PFSK-1 (cell line): Measurements from ENCODE around the gene GAS7.

ENCODE experiments used
- FOXP2 ChIP-seq: optimal IDR thresholded peaks from 2 replicates; pipeline ENCODE3; 2011; ENCODE audit warnings: borderline replicate concordance, control low read depth, inconsistent platforms; ENCODE audit not compliant: insufficient read depth; ENCODE audit errors: extremely low read length, extremely low read depth
- POLR2AphosphoS5 ChIP-seq: IDR thresholded peaks from 2 replicates; pipeline ENCODE4 v1.6.1; 2012; ENCODE audit warnings: low read depth, mild to moderate bottlenecking, control low read depth, low read length, moderate library complexity
- SIN3A ChIP-seq: IDR thresholded peaks from 2 replicates; pipeline ENCODE4 v1.6.1; 2012; ENCODE audit warnings: mild to moderate bottlenecking, low read length, moderate library complexity, borderline replicate concordance; ENCODE audit not compliant: insufficient read depth
- TAF1 ChIP-seq: IDR thresholded peaks from 2 replicates; pipeline ENCODE4 v1.6.1; 2012; ENCODE audit warnings: low read length, control low read depth, borderline replicate concordance; ENCODE audit not compliant: insufficient read depth
- TF ChIP-seq, protein P1 (sequence below), 2 experiments: IDR thresholded peaks; 2 replicates each; pipeline versions ENCODE4 v1.6.1 to v1.8.0; 2011 to 2012; ENCODE audit warnings: low read depth in 2 of 2, low read length in 2 of 2, control low read depth in 1 of 2, inconsistent platforms in 1 of 2, mild to moderate bottlenecking in 1 of 2, moderate library complexity in 1 of 2; ENCODE audit not compliant: insufficient read depth in 1 of 2

GAS7 gene

DNA sequence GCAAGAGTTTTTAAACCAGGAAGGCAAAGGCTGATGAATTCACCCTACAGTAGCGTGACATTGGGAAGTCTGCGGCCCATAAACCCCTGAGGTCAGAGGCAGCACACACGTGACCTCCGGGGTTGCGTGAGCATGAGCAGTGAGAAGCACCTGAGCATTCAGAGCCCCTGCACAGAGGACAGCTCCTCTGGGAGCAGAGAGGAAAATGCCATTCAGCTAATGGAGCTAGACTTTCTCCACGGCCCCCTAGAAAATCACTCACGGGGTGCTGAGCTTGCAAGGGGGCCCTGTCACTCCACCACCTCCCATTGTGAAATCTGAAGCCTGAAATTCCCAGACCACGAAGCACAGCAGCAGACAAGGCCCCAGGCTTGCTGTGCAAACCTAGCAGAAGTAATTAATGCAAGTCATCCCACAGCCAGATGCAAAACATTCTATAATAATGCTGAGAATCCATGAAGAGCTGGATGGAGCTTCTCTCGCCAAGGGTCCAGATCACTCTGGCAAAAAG lies 178.4 kb downstream of the GAS7 start:
- TF ChIP-seq, protein P1, sequence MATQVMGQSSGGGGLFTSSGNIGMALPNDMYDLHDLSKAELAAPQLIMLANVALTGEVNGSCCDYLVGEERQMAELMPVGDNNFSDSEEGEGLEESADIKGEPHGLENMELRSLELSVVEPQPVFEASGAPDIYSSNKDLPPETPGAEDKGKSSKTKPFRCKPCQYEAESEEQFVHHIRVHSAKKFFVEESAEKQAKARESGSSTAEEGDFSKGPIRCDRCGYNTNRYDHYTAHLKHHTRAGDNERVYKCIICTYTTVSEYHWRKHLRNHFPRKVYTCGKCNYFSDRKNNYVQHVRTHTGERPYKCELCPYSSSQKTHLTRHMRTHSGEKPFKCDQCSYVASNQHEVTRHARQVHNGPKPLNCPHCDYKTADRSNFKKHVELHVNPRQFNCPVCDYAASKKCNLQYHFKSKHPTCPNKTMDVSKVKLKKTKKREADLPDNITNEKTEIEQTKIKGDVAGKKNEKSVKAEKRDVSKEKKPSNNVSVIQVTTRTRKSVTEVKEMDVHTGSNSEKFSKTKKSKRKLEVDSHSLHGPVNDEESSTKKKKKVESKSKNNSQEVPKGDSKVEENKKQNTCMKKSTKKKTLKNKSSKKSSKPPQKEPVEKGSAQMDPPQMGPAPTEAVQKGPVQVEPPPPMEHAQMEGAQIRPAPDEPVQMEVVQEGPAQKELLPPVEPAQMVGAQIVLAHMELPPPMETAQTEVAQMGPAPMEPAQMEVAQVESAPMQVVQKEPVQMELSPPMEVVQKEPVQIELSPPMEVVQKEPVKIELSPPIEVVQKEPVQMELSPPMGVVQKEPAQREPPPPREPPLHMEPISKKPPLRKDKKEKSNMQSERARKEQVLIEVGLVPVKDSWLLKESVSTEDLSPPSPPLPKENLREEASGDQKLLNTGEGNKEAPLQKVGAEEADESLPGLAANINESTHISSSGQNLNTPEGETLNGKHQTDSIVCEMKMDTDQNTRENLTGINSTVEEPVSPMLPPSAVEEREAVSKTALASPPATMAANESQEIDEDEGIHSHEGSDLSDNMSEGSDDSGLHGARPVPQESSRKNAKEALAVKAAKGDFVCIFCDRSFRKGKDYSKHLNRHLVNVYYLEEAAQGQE (IDR thresholded peaks at IDR 0.05; ENCODE audit: insufficient read depth in 1 of 2, low read depth in 2 of 2, low read length in 2 of 2) = no peak
- TF ChIP-seq POLR2AphosphoS5 = no peak
- TF ChIP-seq FOXP2 = no peak
- no peak for TF ChIP-seq SIN3A
- TF ChIP-seq TAF1 = no peak

DNA sequence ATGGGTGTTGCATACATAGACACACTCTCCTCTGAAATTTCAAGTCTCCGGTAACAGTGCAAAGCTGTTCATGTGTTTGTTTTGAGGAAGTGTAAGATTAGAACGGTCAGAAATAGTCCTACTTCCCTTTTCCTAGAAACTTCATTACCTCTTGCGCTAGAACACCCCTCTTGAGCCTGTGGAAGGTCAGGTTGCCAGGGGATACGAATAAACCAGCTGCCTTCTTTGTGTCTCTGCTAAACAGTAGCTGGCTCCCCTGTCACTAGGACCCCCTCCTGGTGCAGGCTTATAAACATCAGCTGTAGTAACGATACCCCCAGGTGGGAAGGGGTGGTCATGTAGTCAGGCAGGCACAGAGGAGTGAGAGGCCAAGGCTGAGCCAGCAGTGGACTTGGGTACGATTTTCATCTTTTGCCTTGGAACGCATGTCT lies 179.9 kb downstream of the GAS7 start:
- TF ChIP-seq, protein P1 (IDR thresholded peaks at IDR 0.05; ENCODE audit: insufficient read depth in 1 of 2, low read depth in 2 of 2, low read length in 2 of 2) = no peak
- TF ChIP-seq TAF1 = no peak
- no peak for TF ChIP-seq SIN3A
- TF ChIP-seq POLR2AphosphoS5 = no peak
- TF ChIP-seq FOXP2 = no peak

DNA sequence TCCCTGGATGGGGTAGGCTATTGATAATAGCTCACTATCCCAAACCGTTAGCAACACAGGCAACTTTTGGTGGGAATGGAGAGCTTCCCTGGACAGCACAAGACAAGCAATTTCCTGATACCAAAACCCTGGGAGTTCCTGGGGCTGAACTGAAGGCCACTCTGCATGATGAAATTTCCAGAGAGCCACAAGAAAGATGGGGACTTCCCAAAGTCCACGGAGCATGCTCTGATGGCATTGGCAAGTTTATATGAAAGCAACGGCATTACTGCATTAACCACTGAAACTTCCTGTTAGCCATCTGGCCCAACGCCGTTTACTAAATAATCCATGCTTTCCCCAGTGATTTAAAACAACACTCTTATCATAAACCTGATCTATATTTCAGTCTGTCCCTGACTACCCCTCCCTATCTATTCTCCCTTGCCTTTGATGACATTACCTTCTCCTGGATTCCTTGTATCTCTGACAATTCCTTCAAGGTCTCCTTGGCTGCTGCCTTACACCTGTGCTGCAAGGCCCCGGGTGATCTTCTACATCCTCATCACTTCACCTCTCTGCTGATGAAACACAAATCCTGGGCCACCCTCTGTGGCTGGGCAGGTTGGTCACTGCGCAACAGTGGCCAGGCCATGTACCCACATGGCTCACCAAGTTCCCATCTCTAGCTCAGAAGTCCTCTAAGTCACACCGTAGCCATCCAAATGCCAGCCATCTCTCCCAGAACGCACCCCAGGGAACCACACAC lies 184.9 kb downstream of the GAS7 start:
- TF ChIP-seq SIN3A (no peak), POLR2AphosphoS5 (no peak)
- TF ChIP-seq, protein P1 (IDR thresholded peaks at IDR 0.05; ENCODE audit: insufficient read depth in 1 of 2, low read depth in 2 of 2, low read length in 2 of 2) = peak in 1 of 2 experiments; percentile 75; a peak in 2 of 4 replicates

DNA sequence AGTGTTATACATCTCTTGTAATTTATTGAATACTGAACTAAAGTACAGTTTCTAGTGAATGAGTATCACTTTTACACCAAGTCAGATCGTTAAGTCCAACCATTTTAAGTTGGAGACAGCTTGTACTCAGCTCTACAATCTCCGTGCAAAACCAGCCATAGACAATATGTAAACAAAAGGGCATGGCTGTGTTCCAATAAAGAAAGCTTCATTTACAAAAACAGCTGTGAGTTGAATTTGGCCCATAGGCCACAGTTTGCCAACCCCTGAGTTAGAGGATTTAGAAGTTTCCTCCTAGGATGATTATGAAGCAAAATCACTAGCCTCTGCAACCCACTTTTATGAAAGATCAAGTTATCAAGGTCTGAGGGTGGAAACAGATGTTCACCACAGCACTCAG lies 187.7 kb downstream of the GAS7 start:
- TF ChIP-seq FOXP2 (no peak), TAF1 (no peak), POLR2AphosphoS5 (no peak), SIN3A (no peak)
- TF ChIP-seq, protein P1 (IDR thresholded peaks at IDR 0.05; ENCODE audit: insufficient read depth in 1 of 2, low read depth in 2 of 2, low read length in 2 of 2) = no peak
